ENCODE data around the gene RUFY4.
A peak's percentile ranks its signal among the peaks of the same experiment; 100 is the strongest.

Gene RUFY4

DNA sequence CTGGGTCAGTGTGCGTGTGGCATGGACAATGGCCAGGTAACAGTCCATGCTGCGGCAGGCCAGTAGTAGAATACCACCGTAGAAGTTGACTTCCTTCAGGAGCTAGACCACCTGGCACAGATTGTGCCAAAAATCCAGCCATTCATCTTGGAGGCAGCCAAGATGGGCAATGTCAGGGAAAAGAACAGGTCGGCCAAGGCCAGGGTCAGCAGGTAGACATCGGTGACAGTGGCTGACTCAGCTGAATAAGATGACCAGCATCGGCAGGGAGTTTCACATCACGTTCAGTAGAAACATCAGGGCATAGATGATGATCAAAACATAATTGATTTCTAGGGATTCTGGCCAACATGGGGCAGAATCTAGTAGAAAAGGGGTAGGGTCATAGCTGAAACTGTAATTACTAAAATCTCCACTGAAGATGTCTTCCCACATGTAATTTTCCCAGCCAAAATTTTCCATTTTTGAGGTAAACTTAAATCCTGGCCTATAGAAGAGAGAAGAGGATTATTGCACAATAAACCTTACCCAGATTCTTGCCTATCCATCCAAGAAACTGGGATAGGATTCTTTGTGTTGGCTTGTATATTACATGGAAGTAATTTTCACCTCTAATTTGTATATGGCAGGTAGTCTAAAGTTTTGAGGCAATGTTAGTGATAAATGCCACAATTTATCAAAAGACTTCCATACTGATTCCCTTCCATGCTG lies 7.9 kb upstream of the RUFY4 start:
- DNase-seq (ENCODE audit: low spot score): no peak
- no peak for FAIRE-seq

- no peak for DNase-seq (ENCODE audit: low spot score)
- FAIRE-seq: no peak
Observed at GRCh38 chr2:218063486-218063885, 5.6 kb upstream of the RUFY4 start.

GRCh38 chr2:218063896-218064295 lies 5.2 kb upstream of the RUFY4 start:
- no peak for FAIRE-seq
- DNase-seq (ENCODE audit: low spot score): no peak

DNA sequence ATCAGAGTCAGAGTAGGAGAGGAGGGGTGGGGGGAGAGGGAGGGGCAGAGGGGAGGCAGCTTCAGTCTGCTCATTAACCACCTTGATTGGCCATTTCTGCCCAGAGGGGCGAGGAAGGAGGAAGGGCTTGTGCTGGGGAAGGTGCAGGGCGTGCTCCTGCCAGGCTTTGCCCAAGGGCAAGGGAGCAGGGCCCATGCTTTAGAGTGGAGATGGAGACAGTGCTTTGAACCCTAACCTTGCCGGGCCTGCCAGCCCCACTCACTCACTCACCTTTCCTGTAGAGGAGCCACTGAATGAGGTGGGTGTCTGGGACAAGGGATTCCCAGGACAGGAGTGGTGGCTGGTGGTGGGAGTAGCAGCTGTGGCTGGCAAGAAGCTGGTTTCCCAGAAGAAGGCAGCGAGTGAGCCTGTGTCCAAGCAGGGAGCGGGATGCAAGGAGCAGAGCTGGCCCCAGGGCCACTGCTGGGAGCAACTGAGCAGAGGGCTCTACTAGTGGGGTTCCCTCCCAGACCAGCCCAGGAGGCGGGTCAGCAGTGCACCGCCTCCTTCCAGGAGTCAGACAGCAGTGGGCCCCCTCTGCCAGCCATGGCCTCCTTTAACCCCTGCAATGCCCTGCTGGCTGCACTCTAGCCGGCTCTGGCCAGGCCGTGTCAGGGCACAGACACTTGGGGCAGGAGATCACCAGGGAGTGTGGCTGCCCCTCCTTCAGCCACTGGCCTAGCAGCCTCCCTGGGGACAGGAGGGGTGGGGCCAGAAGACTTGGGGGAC lies 3.6 kb upstream of the RUFY4 start:
- DNase-seq (ENCODE audit: low spot score): no peak
- no peak for FAIRE-seq

GRCh38 chr2:218066926-218067515 lies 2.0 kb upstream of the RUFY4 start:
- DNase-seq (ENCODE audit: low spot score) (no peak), FAIRE-seq (no peak)

- DNase-seq (ENCODE audit: low spot score) (no peak), FAIRE-seq (no peak)
Observed at GRCh38 chr2:218067523-218067922, 1.5 kb upstream of the RUFY4 start.

DNA sequence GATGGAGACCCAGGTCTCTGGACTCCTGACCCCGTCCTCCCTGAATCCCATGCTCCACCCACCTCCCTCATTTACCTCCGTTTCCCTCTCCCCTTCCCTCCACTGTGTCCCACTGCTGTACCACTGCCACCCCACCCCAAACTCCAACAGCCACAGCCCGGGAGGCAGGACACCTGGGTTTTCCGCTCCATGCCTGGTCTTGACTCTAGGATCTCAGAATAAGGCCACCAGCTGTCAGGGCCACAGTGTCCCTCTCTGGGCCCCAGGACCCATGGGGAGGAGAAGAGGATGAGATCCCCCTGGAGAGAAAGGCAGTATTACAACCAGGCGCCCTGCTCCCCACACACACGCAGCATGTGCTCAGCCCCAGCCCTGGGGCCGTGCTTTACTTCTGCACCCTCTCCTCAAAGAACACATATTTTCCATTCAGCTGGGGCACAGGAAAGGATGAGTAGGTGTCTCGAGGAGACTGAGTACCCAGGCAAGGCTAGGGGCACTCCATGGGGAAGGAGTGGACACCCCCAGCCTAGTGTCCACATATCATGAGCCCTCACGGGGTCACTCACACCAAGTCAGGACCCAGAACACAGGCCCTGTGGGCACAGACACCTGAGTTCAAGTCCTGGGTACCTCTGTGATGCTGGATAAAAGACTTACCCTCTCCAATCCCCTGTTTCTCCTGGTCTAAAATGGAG lies 700 bp downstream of the RUFY4 start:
- DNase-seq (ENCODE audit: low spot score) (no peak), FAIRE-seq (no peak)

DNA sequence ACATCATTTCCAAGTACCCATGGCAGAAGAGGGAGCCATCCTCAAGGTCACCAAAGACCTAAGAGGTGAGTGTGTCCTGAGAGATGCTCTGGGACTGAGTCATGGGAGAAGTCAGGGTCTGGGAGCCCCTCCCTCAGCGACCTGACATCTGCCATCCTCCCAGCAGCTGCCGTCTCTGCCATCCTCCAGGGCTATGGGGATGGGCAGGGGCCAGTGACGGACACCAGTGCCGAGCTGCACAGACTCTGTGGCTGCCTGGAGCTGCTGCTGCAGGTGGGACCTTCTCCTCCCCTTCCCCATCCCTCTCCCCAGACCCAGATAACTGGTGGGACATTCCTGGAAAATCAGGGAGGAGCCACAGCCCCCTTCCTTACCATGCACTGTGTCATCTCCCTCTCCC lies 1.5 kb downstream of the RUFY4 start:
- DNase-seq (ENCODE audit: low spot score) (no peak), FAIRE-seq (no peak)

DNA sequence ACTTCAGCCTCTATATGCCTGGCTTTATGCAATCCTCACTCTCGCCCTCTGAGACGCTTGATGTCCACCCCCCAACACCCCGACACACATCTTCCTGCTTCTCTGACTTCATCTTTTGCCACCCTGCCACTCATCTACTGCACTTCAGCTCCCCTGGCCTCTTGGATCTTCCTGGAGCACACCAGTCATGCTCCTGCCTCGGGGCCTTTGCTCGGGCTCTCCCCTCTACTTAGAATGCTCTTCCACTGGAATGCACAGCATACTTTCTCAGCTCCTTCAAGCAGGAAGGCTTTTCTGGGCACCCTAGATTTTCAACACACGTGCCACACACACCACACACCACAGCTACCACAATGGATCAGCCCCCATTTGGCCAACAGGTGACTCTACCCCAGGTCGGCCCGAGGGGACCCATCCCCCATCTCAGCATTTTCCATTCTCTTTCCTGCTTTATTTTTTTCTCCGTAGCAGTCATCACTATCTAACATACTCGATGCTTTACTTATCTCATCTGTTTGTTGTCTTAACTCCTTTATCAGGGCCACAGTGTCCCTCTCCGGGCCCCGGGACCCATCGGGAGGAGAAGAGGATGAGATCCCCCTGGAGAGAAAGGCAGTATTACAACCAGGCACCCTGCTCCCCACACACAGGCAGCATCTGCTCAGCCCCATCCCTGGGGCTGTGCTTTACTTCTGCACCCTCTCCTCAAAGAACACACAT lies 2.3 kb downstream of the RUFY4 start:
- DNase-seq (ENCODE audit: low spot score): no peak
- FAIRE-seq: no peak

GRCh38 chr2:218072002-218072401 lies 2.9 kb downstream of the RUFY4 start:
- DNase-seq (ENCODE audit: low spot score): no peak
- FAIRE-seq: no peak

- DNase-seq (ENCODE audit: low spot score) (no peak), FAIRE-seq (no peak)
Observed at GRCh38 chr2:218072478-218073024, 3.5 kb downstream of the RUFY4 start.

DNA sequence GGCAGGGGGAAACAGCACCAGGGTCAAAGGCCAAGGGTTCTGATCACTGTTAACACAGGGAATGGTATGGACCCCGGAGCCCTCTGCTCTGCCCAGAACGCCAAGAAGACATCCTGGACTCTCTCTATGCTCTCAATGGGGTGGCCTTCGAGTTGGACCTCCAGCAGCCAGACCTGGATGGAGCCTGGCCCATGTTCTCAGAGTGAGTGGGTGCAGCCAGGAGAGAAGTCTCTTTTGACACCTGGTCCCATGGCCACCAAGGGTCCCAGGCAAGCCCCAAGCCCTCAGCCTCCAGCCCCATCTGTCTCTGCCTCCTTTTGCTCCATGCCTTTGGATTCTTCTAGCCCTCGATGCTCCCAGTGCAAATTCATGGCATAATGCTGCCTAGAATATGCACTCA lies 4.1 kb downstream of the RUFY4 start:
- DNase-seq (ENCODE audit: low spot score) (no peak), FAIRE-seq (no peak)

- DNase-seq (ENCODE audit: low spot score) (peak; percentile 28), FAIRE-seq (no peak)
Observed at GRCh38 chr2:218074031-218074430, 5.0 kb downstream of the RUFY4 start.

DNA sequence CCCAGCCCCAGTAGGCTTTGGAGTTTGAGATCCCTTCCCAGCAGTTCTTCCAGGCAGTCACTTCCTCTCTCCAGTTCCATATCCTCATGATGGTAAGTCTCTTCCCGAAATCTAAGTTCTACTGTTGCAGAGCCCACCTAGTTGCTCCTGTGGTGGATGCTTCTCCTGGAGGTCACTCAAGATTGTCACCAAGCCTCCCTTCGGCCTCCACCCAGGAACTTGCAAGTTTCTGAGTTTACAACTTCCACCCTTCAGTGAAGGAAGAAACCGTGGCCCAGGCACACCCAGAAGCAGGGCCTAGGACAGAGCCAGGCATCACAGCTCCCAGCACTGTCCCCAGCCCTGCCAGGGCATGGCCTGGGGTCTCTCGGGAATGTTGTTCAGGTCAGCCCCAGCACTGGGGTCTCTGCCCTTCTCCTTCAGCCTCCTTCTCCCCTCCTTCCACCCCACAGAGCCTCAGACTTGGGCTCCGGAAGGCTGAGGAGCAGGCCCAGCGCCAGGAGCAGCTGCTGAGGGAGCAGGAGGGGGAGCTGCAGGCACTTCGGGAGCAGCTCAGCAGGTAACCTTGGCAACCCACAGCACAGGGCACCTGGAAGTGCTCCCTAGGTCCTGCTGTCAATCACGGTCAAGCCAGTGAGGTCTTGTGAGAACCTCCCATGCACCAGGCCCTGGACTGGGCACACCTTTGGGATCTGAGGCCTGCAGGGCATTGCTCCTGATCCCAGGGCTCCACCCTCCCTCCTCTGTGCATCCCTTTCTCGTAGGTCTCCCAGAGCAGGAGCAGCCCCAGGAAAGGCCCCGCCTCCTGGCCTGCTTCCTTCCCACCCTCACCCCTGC lies 7.1 kb downstream of the RUFY4 start:
- FAIRE-seq: no peak
- DNase-seq (ENCODE audit: low spot score): no peak

GRCh38 chr2:218077464-218078216 lies 8.6 kb downstream of the RUFY4 start:
- DNase-seq (ENCODE audit: low spot score) (no peak), FAIRE-seq (no peak)

- FAIRE-seq (no peak), DNase-seq (ENCODE audit: low spot score) (no peak)
Observed at GRCh38 chr2:218079943-218080913, 11.2 kb downstream of the RUFY4 start.

- DNase-seq (ENCODE audit: low spot score) (no peak), FAIRE-seq (no peak)
Observed at GRCh38 chr2:218081063-218081462, 12.0 kb downstream of the RUFY4 start.

DNA sequence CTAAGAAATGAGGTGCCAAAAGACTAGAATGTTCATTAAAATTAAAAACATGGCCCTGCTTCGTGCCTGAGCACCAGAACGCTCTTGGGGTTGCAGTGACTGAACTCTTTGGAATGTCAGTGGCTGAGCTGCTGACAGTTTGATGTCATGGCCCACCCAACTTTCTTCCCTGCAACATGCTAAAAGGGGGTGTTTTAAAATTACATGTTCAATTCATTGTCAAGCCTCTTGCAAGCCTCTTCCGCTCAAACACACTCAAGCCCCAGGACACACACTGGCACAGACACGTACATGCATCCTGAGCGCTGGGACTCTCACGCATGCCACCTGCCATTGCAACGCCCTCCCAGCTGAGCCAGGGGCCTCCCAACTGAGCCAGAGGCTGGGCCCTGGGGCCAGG lies 12.6 kb downstream of the RUFY4 start:
- no peak for DNase-seq (ENCODE audit: low spot score)
- no peak for FAIRE-seq
